ENCODE data around the gene MAPK11.
A peak's percentile ranks its signal among the peaks of the same experiment; 100 is the strongest.
"Not testable (repeated sequence)": the region's sequence is repeated elsewhere in the genome, so short reads cannot be mapped to it uniquely, and the experiment has no call there.

The MAPK11 gene

GRCh38 chr22:50278956-50279619, 8.9 kb upstream of the MAPK11 start:
- DNase-seq (ENCODE audit: low spot score) (no peak), FAIRE-seq (no peak)

GRCh38 chr22:50278461-50278860, 8.3 kb upstream of the MAPK11 start:
- FAIRE-seq (no peak), DNase-seq (ENCODE audit: low spot score) (no peak)

GRCh38 chr22:50277761-50278160, 7.6 kb upstream of the MAPK11 start:
- FAIRE-seq (no peak), DNase-seq (ENCODE audit: low spot score) (no peak)

GRCh38 chr22:50276143-50276542, 6.0 kb upstream of the MAPK11 start:
- FAIRE-seq (peak; percentile 100), DNase-seq (ENCODE audit: low spot score) (no peak)

- no peak for FAIRE-seq
- no peak for DNase-seq (ENCODE audit: low spot score)
Measured at GRCh38 chr22:50275181-50276055, 5.2 kb upstream of the MAPK11 start.

GRCh38 chr22:50274771-50275170, 4.6 kb upstream of the MAPK11 start:
- DNase-seq (ENCODE audit: low spot score), result no peak
- FAIRE-seq, result no peak

GRCh38 chr22:50274311-50274710, 4.1 kb upstream of the MAPK11 start:
- FAIRE-seq (no peak), DNase-seq (ENCODE audit: low spot score) (peak; percentile 52)

GRCh38 chr22:50273781-50274180, 3.6 kb upstream of the MAPK11 start:
- FAIRE-seq; DNase-seq (ENCODE audit: low spot score): not testable (repeated sequence)

- not testable (repeated sequence) for FAIRE-seq; DNase-seq (ENCODE audit: low spot score)
Measured at GRCh38 chr22:50273352-50273751, 3.2 kb upstream of the MAPK11 start.

- FAIRE-seq, result peak; percentile 50
Measured at GRCh38 chr22:50272044-50272802, 2.0 kb upstream of the MAPK11 start.

GRCh38 chr22:50271519-50271970, 1.4 kb upstream of the MAPK11 start:
- FAIRE-seq, result peak; percentile 37
- DNase-seq (ENCODE audit: low spot score), result peak; percentile 86

More at GRCh38 chr22:50272044-50272802, 2.0 kb upstream of the MAPK11 start:
- no peak for DNase-seq (ENCODE audit: low spot score)

GRCh38 chr22:50270666-50271394, 650 bp upstream of the MAPK11 start:
- DNase-seq (ENCODE audit: low spot score), result peak; percentile 76
- FAIRE-seq, result no peak

GRCh38 chr22:50269573-50269969, 609 bp downstream of the MAPK11 start:
- DNase-seq (ENCODE audit: low spot score), result no peak
- FAIRE-seq, result no peak

GRCh38 chr22:50268655-50269113, 1.5 kb downstream of the MAPK11 start:
- DNase-seq (ENCODE audit: low spot score) (no peak), FAIRE-seq (peak; percentile 56)

GRCh38 chr22:50267591-50268390, 2.4 kb downstream of the MAPK11 start:
- DNase-seq (ENCODE audit: low spot score), result no peak
- no peak for FAIRE-seq

- DNase-seq (ENCODE audit: low spot score), result no peak
- FAIRE-seq, result no peak
Measured at GRCh38 chr22:50266994-50267393, 3.2 kb downstream of the MAPK11 start.

GRCh38 chr22:50264946-50265669, 5.1 kb downstream of the MAPK11 start:
- DNase-seq (ENCODE audit: low spot score) (no peak), FAIRE-seq (no peak)

GRCh38 chr22:50264104-50264745, 6.0 kb downstream of the MAPK11 start:
- DNase-seq (ENCODE audit: low spot score) (no peak), FAIRE-seq (no peak)
